Mesenchymal stem cell (in vitro differentiated cells and primary cell): ENCODE results near the gene MVB12B.

Experiments used
- DNase-seq: peaks from one replicate; pipeline ENCODE4 v3.0.0-alpha.2; 2013
- H2AFZ ChIP-seq: one replicate; pipeline ENCODE4 v1.6.1; 2013; ENCODE audit warnings: low read depth, mild to moderate bottlenecking, control low read depth, inconsistent platforms, low read length, moderate library complexity
- H2AK5ac ChIP-seq: 2 replicates; pipeline ENCODE4 v1.6.1; 2013; ENCODE audit warnings: low read length, moderate library complexity, mild to moderate bottlenecking, inconsistent platforms; ENCODE audit not compliant: severe bottlenecking
- H2BK120ac ChIP-seq: one replicate; pipeline ENCODE4 v1.6.1; 2013; ENCODE audit warnings: low read depth, mild to moderate bottlenecking, inconsistent platforms, low read length, moderate library complexity
- H2BK12ac ChIP-seq, 2 experiments: one replicate each; pipeline ENCODE4 v1.6.1; 2013; ENCODE audit warnings: inconsistent platforms in 2 of 2, low read length in 2 of 2, mild to moderate bottlenecking in 2 of 2, moderate library complexity in 2 of 2, control low read depth in 1 of 2
- H2BK15ac ChIP-seq: one replicate; pipeline ENCODE4 v1.6.1; 2013; ENCODE audit warnings: mild to moderate bottlenecking, low read depth, inconsistent platforms; ENCODE audit not compliant: poor library complexity, severe bottlenecking
- H2BK5ac ChIP-seq: 2 replicates; pipeline ENCODE4 v1.6.1; 2013; ENCODE audit warnings: low read depth, mild to moderate bottlenecking, low read length, control low read depth, inconsistent platforms; ENCODE audit not compliant: poor library complexity, severe bottlenecking
- H3K14ac ChIP-seq, 2 experiments: one replicate each; pipeline ENCODE4 v1.6.1; 2013; ENCODE audit warnings: inconsistent platforms in 2 of 2, low read length in 2 of 2, control low read depth in 1 of 2, mild to moderate bottlenecking in 1 of 2, moderate library complexity in 1 of 2
- H3K18ac ChIP-seq, 2 experiments: one replicate each; pipeline ENCODE4 v1.6.1; 2013; ENCODE audit warnings: inconsistent platforms in 2 of 2, low read length in 2 of 2, control low read depth in 1 of 2, low read depth in 1 of 2, mild to moderate bottlenecking in 1 of 2
- H3K23ac ChIP-seq, 2 experiments: one replicate each; pipeline ENCODE4 v1.6.1; 2013; ENCODE audit warnings: inconsistent platforms in 2 of 2, low read length in 2 of 2, mild to moderate bottlenecking in 2 of 2, moderate library complexity in 2 of 2, control low read depth in 1 of 2
- H3K27ac ChIP-seq: 2 replicates; pipeline ENCODE4 v1.5.1; 2013; ENCODE audit warnings: mild to moderate bottlenecking, moderate library complexity, low read length, control low read depth, inconsistent platforms; ENCODE audit not compliant: poor library complexity, severe bottlenecking
- H3K27me3 ChIP-seq, 2 experiments: 2 replicates each; pipeline versions ENCODE4 v1.6.1 to v1.7.0; 2013; ENCODE audit warnings: low read length in 2 of 2, mild to moderate bottlenecking in 2 of 2, moderate library complexity in 2 of 2, control low read depth in 1 of 2, inconsistent platforms in 1 of 2; ENCODE audit not compliant: control insufficient read depth in 1 of 2, insufficient read depth in 1 of 2
- H3K36me3 ChIP-seq, 2 experiments: 2 replicates each; pipeline versions ENCODE4 v1.6.1 to v1.7.0; 2013; ENCODE audit warnings: low read length in 2 of 2, control low read depth in 1 of 2, inconsistent platforms in 1 of 2, low read depth in 1 of 2, mild to moderate bottlenecking in 1 of 2; ENCODE audit not compliant: insufficient read depth in 2 of 2, control insufficient read depth in 1 of 2
- H3K4ac ChIP-seq, 2 experiments: one replicate each; pipeline ENCODE4 v1.6.1; 2013; ENCODE audit warnings: inconsistent platforms in 2 of 2, low read length in 2 of 2, mild to moderate bottlenecking in 2 of 2, moderate library complexity in 2 of 2, control low read depth in 1 of 2, low read depth in 1 of 2
- H3K4me1 ChIP-seq: 2 replicates; pipeline ENCODE4 v1.6.1; 2013; ENCODE audit warnings: low read depth, low read length, control low read depth; ENCODE audit not compliant: control insufficient read depth, insufficient read depth
- H3K4me2 ChIP-seq: 2 replicates; pipeline ENCODE4 v1.6.1; 2013; ENCODE audit warnings: low read length, mild to moderate bottlenecking, inconsistent platforms; ENCODE audit not compliant: poor library complexity, severe bottlenecking
- H3K4me3 ChIP-seq, 2 experiments: 2 replicates each; pipeline versions ENCODE4 v1.5.1 to v1.7.0; 2013; ENCODE audit warnings: low read length in 2 of 2, mild to moderate bottlenecking in 2 of 2, control low read depth in 1 of 2, low read depth in 1 of 2; ENCODE audit not compliant: insufficient read depth in 1 of 2
- H3K79me1 ChIP-seq: replicated peaks from 2 replicates; pipeline ENCODE4 v1.6.1; 2013; ENCODE audit warnings: mild to moderate bottlenecking, control low read depth, low read length, inconsistent platforms; ENCODE audit not compliant: poor library complexity, severe bottlenecking
- H3K9ac ChIP-seq: 2 replicates; pipeline ENCODE4 v1.7.0; 2013; ENCODE audit warnings: mild to moderate bottlenecking, low read length, moderate library complexity
- H3K9me3 ChIP-seq: 2 replicates; pipeline ENCODE4 v1.7.0; 2013; ENCODE audit warnings: mild to moderate bottlenecking, low read length; ENCODE audit not compliant: control insufficient read depth
- H4K8ac ChIP-seq: one replicate; pipeline ENCODE4 v1.6.1; 2013; ENCODE audit warnings: inconsistent platforms, mild to moderate bottlenecking, low read length, moderate library complexity
- H4K91ac ChIP-seq: one replicate; pipeline ENCODE4 v1.6.1; 2013; ENCODE audit warnings: mild to moderate bottlenecking, low read length, inconsistent platforms
- WGBS: methylation state at CpG from one replicate; pipeline ENCODE4 v1.1.7; 2013; ENCODE audit warnings: mixed read lengths; 5-methylcytosine and 5-hydroxymethylcytosine counted together

MVB12B gene

GRCh38 chr9:126309427-126310189 is 17.0 kb upstream of the MVB12B start:
- Histone ChIP-seq H3K79me1 (no peaks in the 10 kb centered on the region), H3K4ac (no peak overlapping the region), H2BK12ac (no peak overlapping the region), H3K14ac (no peak overlapping the region), H3K18ac (no peak overlapping the region), H3K27ac (no peak overlapping the region), H3K4me3 (no peak overlapping the region), H3K9me3 (no peaks in the 10 kb centered on the region), H2BK15ac (no peak overlapping the region), H4K91ac (no peak overlapping the region), H3K4me2 (no peak overlapping the region), H3K36me3 (no peaks in the 10 kb centered on the region), H3K27me3 (peaks cover 18 to 47% of the 10 kb centered on the region in 2 experiments), H2BK5ac (no peak overlapping the region), H2AFZ (no peak overlapping the region), H3K4me1 (peaks cover 3% of the 10 kb centered on the region), H3K9ac (no peak overlapping the region), H3K23ac (peak overlapping the region in 1 of 2 experiments; percentile 85), H2AK5ac (no peak overlapping the region), H4K8ac (no peak overlapping the region), H2BK120ac (no peak overlapping the region)
- DNase-seq: no peak
- 77% methylated on average over 6 of the region's 8 CpGs for WGBS

GRCh38 chr9:126312584-126313551 is 13.8 kb upstream of the MVB12B start:
- Histone ChIP-seq H3K23ac (no peak overlapping the region), H3K27me3 (peaks cover 2 to 30% of the 10 kb centered on the region in 2 experiments), H3K9ac (no peak overlapping the region), H3K14ac (no peak overlapping the region), H3K36me3 (no peaks in the 10 kb centered on the region), H2BK15ac (no peak overlapping the region), H2AFZ (no peak overlapping the region), H3K4ac (no peak overlapping the region), H2BK5ac (no peak overlapping the region), H3K4me3 (no peak overlapping the region), H3K9me3 (no peaks in the 10 kb centered on the region), H4K91ac (no peak overlapping the region), H4K8ac (no peak overlapping the region), H2AK5ac (no peak overlapping the region), H3K79me1 (no peaks in the 10 kb centered on the region), H2BK120ac (no peak overlapping the region), H3K4me2 (no peak overlapping the region), H3K18ac (no peak overlapping the region), H3K4me1 (peaks cover 3% of the 10 kb centered on the region), H3K27ac (no peak overlapping the region), H2BK12ac (no peak overlapping the region)
- no peak for DNase-seq
- 75% methylated on average over 5 of the region's 5 CpGs for WGBS

- Histone ChIP-seq H2BK12ac (no peak overlapping the region), H2BK15ac (no peak overlapping the region), H4K91ac (no peak overlapping the region), H3K9me3 (no peaks in the 10 kb centered on the region), H3K79me1 (no peaks in the 10 kb centered on the region), H3K14ac (no peak overlapping the region), H3K4me3 (no peak overlapping the region), H2BK120ac (no peak overlapping the region), H2AFZ (no peak overlapping the region), H3K36me3 (no peaks in the 10 kb centered on the region), H3K4ac (no peak overlapping the region), H3K18ac (no peak overlapping the region), H2AK5ac (no peak overlapping the region), H3K9ac (no peak overlapping the region), H4K8ac (no peak overlapping the region), H3K4me1 (no peaks in the 10 kb centered on the region), H2BK5ac (no peak overlapping the region), H3K27me3 (peaks cover 0 to 24% of the 10 kb centered on the region in 2 experiments), H3K4me2 (no peak overlapping the region), H3K23ac (no peak overlapping the region), H3K27ac (no peak overlapping the region)
- 95% methylated on average over 3 of the region's 3 CpGs for WGBS
- no peak for DNase-seq
Measured at GRCh38 chr9:126316085-126316655, 10.5 kb upstream of the MVB12B start.

- no peak overlapping the region for H3K23ac ChIP-seq
- no peak overlapping the region for H2BK12ac ChIP-seq
- no peak overlapping the region for H3K14ac ChIP-seq
- H2AFZ ChIP-seq: no peak overlapping the region
- H3K4ac ChIP-seq: no peak overlapping the region
- no peak overlapping the region for H3K4me3 ChIP-seq
- no peaks in the 10 kb centered on the region for H3K36me3 ChIP-seq
- no peak overlapping the region for H4K8ac ChIP-seq
- H3K18ac ChIP-seq: no peak overlapping the region
- no peak overlapping the region for H3K9ac ChIP-seq
- no peak overlapping the region for H2BK15ac ChIP-seq
- 79% methylated on average over 2 of the region's 4 CpGs for WGBS
- no peak overlapping the region for H2AK5ac ChIP-seq
- no peak overlapping the region for H2BK5ac ChIP-seq
- H2BK120ac ChIP-seq: no peak overlapping the region
- H3K4me2 ChIP-seq: no peak overlapping the region
- peaks cover 0 to 15% of the 10 kb centered on the region in 2 experiments for H3K27me3 ChIP-seq
- H3K9me3 ChIP-seq: no peaks in the 10 kb centered on the region
- no peak for DNase-seq
- H3K79me1 ChIP-seq: no peaks in the 10 kb centered on the region
- no peaks in the 10 kb centered on the region for H3K4me1 ChIP-seq
- H4K91ac ChIP-seq: no peak overlapping the region
- no peak overlapping the region for H3K27ac ChIP-seq
Measured at GRCh38 chr9:126317513-126317912, 9.1 kb upstream of the MVB12B start.
